ENCODE results near the gene LPP. TPM values are rescaled to one million over a fixed set of nuclear protein-coding genes. Genes with fewer than 3 reads are reported as not detected.
A peak's percentile ranks its signal among the peaks of the same experiment; 100 is the strongest.

The LPP gene
- total RNA-seq, 2 donors from 2014 or later: 1,568 to 1,607 TPM

GRCh38 chr3:188279502-188280335 is 125.8 kb downstream of the LPP start:
- no peak for TF ChIP-seq CTCF (IDR thresholded peaks at IDR 0.05)
- Histone ChIP-seq H3K36me3 (no peaks in the 10 kb centered on the region), H3K27me3 (replicated peaks; ENCODE audit: insufficient read depth) (no peaks in the 10 kb centered on the region), H3K27ac (peak overlapping the region; percentile 31 to 60), H3K9me3 (no peaks in the 10 kb centered on the region), H3K4me1 (ENCODE audit: control insufficient read depth in 1 of 2, low read depth in 2 of 2) (peaks cover 37 to 98% of the 10 kb centered on the region in 2 donors), H3K4me3 (no peak overlapping the region)
- ATAC-seq (ENCODE audit: insufficient number of reproducible peaks, low FRiP score, low read depth) (no peak), DNase-seq (ENCODE audit: low spot score) (no peak)

GRCh38 chr3:188280627-188281026 is 126.7 kb downstream of the LPP start:
- H3K4me1 ChIP-seq (ENCODE audit: control insufficient read depth in 1 of 2, low read depth in 2 of 2): peaks cover 37 to 98% of the 10 kb centered on the region in 2 donors

GRCh38 chr3:188282871-188283270 is 128.9 kb downstream of the LPP start:
- H3K9me3 ChIP-seq: no peaks in the 10 kb centered on the region
- peaks cover 54 to 98% of the 10 kb centered on the region in 2 donors for H3K4me1 ChIP-seq (ENCODE audit: control insufficient read depth in 1 of 2, low read depth in 2 of 2)
- no peak overlapping the region for H3K4me3 ChIP-seq
- peaks cover 2% of the 10 kb centered on the region for H3K36me3 ChIP-seq
- ATAC-seq (ENCODE audit: insufficient number of reproducible peaks, low FRiP score, low read depth) (no peak), DNase-seq (ENCODE audit: low spot score) (no peak)
- TF ChIP-seq CTCF (IDR thresholded peaks at IDR 0.05): no peak
- peak overlapping the region; percentile 4 to 63 for H3K27ac ChIP-seq
- no peaks in the 10 kb centered on the region for H3K27me3 ChIP-seq (replicated peaks; ENCODE audit: insufficient read depth)

More at GRCh38 chr3:188280627-188281026, 126.7 kb downstream of the LPP start:
- DNase-seq (ENCODE audit: low spot score): no peak
- Histone ChIP-seq H3K27ac (peak overlapping the region; percentile 11 to 60), H3K36me3 (no peaks in the 10 kb centered on the region), H3K9me3 (no peaks in the 10 kb centered on the region), H3K4me3 (no peak overlapping the region), H3K27me3 (replicated peaks; ENCODE audit: insufficient read depth) (no peaks in the 10 kb centered on the region)
- TF ChIP-seq CTCF (IDR thresholded peaks at IDR 0.05): no peak
- no peak for ATAC-seq (ENCODE audit: insufficient number of reproducible peaks, low FRiP score, low read depth)

GRCh38 chr3:188283347-188283746 is 129.4 kb downstream of the LPP start:
- Histone ChIP-seq H3K27me3 (replicated peaks; ENCODE audit: insufficient read depth) (no peaks in the 10 kb centered on the region), H3K4me1 (ENCODE audit: control insufficient read depth in 1 of 2, low read depth in 2 of 2) (peaks cover 54 to 98% of the 10 kb centered on the region in 2 donors), H3K4me3 (no peak overlapping the region), H3K36me3 (peaks cover 2% of the 10 kb centered on the region), H3K27ac (peak overlapping the region; percentile 4 to 63), H3K9me3 (no peaks in the 10 kb centered on the region)
- no peak for TF ChIP-seq CTCF (IDR thresholded peaks at IDR 0.05)
- ATAC-seq (ENCODE audit: insufficient number of reproducible peaks, low FRiP score, low read depth): no peak
- DNase-seq (ENCODE audit: low spot score): no peak

GRCh38 chr3:188284455-188285212 is 130.7 kb downstream of the LPP start:
- peak overlapping the region; percentile 79 to 88 for H3K27ac ChIP-seq
- peaks cover 53 to 96% of the 10 kb centered on the region in 2 donors for H3K4me1 ChIP-seq (ENCODE audit: control insufficient read depth in 1 of 2, low read depth in 2 of 2)
- no peak for DNase-seq (ENCODE audit: low spot score)
- ATAC-seq (ENCODE audit: insufficient number of reproducible peaks, low FRiP score, low read depth): no peak
- H3K27me3 ChIP-seq (replicated peaks; ENCODE audit: insufficient read depth): no peaks in the 10 kb centered on the region
- TF ChIP-seq CTCF (IDR thresholded peaks at IDR 0.05): no peak
- no peaks in the 10 kb centered on the region for H3K9me3 ChIP-seq
- no peak overlapping the region for H3K4me3 ChIP-seq
- H3K36me3 ChIP-seq: peaks cover 2% of the 10 kb centered on the region
